Activated CD4-positive, alpha-beta T cell treated with anti-CD3 and anti-CD28 coated beads, Interleukin-10, Interleukin-2, amounts not matched to agents 100 ng/mL and 50 ng/mL, durations not matched to agents 16 hours and 8 hours (primary cell): ENCODE data around the gene UBE2F.
"Not testable (repeated sequence)": the region's sequence is repeated elsewhere in the genome, so short reads cannot be mapped to it uniquely, and the experiment has no call there.

Experiments used
- DNase-seq: peaks from one replicate; pipeline ENCODE4 v3.0.0-alpha.2; 2020

Gene UBE2F

DNA sequence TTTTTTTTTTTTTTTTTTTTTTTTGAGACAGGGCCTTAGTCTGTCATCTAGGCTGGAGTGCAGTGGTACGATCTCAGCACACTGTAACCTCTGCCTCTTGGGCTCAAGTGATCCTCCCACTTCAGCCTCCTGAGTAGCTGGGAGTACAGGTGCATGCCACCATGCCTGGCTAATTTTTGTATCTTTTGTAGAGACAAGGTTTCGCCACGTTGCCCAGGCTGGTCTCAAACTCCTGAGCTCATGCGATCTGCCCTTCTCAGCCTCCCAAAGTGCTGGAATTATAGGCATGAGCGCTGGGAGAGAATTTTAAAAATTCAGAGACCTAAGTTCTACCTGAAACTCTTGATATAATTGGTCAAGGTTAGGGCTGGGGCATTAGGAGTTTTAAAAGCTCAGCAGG lies 14.8 kb downstream of the UBE2F start:
- not testable (repeated sequence) for DNase-seq

DNA sequence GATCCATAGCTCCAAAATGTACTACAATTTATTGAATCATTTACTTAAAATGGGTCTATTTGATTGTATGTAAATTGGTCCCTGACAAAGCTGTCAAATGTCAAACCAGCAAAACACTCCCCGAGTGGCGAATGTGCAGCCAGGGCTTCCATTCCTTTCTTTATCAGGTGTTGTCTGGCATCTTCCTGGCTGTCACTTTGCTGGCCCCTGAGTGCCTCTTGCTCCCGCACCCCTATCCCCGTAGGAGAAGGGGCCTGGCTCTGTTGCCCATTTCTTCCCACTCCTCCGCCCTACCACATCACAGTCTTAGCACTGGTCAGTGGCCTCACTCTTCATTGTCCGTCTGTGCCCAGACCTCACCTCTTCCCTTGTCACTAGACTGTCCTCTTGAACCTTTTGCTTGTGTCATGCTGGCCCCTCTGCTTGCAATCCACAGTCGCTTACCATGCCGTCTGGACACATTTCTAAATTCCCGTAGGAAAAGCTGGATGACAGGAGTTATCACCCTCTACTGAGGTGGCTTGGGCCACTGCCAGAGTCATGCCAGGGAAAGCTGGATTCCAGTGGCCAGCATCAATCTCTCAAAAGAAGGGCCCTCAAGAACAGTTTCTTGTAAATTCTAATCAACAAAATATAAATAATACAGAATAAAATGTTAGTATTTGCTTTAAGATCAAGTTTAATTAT lies 15.4 kb downstream of the UBE2F start:
- no peak for DNase-seq

DNA sequence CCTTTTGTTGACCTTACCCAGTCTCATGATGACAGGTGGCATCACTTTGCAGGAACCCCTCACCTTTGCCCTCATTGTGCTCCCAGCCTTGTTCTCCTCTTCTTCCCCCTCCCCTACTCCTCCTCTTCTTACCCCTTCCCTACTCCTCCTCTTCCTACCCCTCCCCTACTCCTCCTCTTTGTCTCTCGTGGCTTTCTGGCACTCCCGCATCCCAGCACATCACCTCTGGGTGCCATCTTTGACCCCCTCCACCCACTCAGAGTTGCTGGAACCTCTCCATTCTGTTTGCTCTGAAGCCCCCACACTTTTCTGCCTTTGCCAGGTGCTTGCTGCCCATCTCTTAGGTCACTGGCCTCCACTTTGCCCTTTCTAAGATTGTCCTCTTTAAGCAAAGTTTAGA lies 17.1 kb downstream of the UBE2F start:
- DNase-seq, result no peak

DNA sequence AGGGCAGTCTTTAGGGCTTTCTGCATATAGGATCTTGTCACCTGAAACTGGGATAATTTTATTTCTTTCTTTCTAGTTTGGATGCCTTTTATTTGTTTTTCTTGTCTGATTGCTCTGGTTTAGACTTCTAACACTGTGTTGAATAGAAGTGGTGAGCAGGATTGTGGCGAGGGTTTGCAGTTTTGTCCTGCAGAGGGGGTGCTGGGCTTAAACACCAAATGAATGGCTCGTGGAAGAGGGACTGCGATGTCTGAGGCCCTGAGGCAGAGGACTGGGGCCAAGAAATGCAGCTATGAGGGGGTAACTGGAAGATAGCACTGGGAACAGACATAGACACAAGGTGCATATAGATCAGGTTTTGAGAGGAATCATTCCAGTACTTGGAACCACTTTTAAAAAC lies 20.5 kb downstream of the UBE2F start:
- DNase-seq, result no peak

DNA sequence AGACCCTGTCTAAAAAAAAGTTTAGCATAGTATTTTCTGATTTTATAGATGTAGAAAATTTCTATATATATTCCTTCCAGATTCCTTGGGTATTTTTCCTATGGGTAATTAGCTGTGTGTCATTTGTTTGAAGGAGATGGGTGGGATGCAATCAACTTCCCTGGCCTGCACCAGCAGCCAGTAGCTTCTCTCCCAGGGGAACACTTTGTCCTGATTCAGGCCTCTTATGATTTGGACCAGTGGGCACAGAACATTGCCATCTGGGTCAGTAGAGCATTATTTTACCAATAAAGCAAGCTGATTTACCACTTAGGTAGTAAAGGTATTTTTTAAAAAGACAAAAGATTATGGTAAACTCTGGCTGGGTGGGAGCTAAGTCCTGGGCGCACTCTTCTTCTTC lies 26.9 kb downstream of the UBE2F start:
- DNase-seq, result no peak

DNA sequence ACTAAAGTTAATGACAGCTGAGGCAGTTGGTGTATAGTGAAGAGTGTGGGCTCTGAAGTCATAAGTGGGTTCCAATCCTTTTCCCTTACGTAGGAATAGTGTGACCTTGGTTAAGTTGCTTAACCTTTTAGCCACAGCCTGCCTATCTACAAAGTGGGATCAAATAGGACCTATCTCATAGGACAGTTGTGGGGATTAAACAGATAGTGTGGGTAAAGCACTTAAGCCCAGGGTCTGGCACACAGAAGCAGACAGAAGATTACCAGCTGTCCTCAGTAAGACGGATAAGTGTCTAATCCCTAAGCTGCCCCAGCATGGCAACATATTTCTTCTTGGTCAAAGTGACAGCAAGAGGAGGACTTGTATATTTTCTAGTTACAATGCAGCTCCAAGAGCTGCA lies 28.2 kb downstream of the UBE2F start:
- no peak for DNase-seq

DNA sequence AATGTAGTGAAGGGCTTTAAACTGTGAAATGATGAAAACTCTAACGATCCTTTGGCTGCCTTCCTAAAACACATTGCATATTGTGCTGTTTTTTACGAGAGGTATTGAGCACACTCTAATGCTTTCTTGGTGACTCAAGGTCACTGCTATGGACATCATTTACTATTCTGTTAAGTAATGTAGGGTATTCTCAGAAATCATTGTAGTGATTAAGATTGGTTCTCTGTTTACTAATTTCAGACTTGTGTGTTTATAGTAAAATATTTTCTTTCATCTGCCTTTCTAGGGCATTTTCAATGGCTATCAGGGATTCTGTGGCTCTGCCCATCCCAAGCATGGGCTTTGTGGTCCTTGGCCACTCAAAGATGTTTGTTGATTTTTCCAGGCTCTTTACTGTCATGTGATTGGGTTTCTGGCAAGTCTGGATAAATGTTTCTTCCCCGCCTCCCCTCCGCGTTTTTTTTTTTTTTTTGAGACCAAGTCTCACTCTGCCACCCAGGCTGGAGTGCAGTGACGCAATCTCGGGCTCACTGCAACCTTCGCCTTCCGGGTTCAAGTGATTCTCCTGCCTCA lies 29.3 kb downstream of the UBE2F start:
- DNase-seq, result peak; percentile 26

DNA sequence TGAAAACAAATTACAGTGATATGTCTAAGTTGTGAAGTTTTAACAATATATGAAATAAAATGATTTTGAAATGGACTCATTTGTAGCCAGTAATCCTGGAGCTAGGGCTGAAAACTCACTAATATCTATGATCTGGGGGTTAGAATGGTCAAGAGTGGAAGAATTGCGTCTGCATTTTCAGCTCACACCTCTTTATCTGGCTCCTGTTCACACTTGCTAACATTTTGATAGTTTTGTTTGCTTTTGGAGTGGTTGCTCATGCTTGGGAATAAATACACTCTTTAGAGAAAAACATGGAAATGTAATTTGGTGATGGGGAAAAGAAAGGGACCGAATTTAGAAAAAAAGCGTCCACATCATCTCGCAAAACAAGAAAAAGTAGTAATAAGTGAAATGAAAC lies 30.7 kb downstream of the UBE2F start:
- no peak for DNase-seq

DNA sequence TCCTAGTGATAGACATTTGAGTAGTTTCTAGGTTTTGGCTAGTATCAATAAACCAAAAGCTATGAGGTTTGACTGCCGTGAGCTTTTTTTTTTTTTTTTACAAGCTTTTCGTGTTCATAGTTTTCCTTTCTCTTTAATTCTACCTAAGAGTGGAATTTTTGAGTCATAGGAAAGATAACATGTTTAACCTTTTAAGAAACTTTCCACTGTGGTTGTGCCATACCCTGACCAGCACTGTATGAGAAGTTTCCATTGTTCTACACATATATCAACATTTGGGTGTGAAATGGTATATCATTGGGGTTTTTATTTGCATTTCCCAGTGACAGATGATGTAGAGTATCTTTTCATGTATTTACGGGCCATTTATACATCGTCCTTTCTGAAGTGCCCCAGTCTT lies 31.7 kb downstream of the UBE2F start:
- peak; percentile 76 for DNase-seq

DNA sequence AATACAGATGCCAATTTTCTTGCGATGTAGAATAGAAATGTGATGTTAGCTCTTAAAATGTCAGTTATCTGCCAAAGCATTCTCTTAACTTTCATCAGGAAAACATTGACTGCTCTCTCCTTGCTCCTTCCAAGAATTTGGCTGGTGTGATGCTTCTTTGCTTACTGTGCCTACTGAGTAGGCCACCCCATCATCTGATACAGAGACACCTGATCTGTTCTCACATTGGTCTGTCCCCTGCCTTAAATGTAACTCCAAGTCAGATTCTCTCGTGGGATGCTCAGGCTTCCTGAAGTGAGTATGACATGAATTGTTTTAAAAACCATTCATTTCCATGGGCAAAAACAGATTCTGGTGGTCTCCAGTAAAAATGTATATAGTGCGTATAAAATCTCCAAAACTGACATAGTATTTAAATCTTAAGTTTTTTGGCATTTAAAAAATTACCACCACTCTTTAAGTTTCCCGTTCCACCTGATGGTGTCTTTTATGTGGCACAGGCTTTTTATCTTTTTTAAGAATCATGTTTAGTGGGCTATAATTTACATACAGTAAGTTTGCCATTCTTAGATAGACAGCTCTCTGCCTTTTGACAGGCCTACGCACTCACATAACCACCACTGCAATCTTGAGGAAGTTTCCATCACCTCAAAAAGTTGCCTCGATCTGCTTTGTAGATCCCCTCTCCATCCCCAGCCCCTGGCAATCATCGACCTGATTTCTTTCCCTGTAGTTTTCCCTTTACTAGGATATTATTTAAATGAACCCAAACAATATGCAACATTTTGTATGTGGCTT lies 36.6 kb downstream of the UBE2F start:
- peak; percentile 13 for DNase-seq

DNA sequence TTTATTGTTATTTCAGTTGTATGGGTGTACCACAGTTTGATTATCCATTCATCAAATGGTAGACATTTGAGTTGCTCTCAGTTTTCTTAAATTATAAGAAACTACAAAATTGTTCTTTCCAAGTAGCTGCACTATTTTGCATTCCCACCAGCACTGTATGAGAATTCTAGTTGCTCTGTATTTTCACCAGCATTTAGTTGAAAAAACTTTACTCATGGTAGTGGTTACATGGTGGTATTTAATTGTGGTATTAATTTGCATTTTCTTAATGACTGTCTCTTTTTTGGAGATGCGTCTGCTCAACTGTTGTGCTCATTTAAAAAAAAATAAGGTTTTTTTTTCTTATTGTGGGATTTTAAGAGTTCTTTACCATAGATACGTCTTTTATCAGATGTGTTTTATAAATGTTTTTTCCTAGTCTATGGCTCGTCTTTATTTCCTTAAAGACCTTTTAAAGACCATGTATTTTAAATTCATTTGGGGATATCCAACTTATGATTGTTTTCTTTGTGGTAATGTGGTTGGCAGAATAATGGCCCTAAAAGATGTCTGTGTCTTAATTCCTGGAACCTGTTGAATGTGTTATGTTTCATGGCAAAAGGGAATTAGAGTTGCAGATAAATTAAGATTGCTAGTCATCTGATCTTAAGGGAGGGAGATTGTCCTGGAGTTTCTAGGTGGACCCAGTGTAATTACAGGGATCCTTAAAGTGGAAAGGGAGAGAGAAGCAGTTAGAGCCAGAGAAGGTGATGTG lies 37.4 kb downstream of the UBE2F start:
- no peak for DNase-seq

DNA sequence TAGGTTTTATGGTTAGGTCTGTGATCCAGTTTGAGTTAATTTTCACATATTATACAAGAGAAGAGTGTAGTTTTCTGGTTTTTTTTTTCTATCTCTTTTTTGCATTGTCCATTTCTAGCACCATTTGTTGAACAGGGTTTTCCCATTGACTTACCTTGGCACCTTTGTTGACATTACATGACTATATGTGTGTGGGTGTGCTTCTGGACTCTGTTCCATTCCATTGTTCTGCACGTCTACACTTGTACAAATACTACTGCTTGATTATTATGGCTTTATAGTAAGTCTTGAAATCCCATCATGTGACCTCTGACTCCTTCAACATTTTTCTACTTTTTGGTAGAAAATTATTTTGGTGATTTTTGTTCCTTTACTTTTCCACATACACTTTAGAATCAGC lies 38.7 kb downstream of the UBE2F start:
- DNase-seq, result no peak

DNA sequence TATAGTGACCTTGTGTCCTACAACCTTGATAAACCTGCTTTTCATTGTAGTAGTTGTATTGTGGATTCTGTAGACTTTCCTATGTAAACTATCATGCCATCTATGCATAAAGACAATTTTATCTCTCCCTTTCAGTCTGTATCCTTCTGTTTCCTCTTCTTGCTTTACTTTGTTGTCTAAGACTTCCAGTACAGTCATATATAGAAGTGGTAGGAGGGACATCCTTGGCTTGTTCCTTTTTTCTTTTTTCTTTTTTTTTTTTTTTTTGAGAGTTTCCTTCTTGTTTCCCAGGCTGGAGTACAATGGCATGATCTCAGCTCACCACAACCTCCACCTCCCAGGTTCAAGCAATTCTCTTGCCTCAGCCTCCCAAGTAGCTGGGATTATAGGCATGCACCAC lies 39.7 kb downstream of the UBE2F start:
- no peak for DNase-seq

DNA sequence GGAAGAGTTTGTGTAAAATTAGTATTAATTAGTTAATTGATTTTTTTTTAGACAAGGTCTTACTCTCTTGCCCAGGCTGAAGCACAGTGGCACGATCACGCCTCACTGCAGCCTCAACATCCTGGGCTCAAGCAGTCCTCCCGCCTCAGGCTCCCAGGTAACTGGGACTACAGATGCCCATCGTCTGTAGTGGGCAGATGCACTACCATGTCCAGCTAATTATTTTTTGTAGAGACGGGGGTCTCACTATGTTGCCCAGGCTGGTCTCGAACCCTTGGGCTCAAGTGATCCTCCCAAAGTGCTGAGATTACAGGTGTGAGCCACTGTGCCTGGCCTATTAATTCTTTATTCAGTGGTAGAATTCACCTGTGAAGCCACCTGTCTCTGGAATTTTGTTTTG lies 41.1 kb downstream of the UBE2F start:
- no peak for DNase-seq

DNA sequence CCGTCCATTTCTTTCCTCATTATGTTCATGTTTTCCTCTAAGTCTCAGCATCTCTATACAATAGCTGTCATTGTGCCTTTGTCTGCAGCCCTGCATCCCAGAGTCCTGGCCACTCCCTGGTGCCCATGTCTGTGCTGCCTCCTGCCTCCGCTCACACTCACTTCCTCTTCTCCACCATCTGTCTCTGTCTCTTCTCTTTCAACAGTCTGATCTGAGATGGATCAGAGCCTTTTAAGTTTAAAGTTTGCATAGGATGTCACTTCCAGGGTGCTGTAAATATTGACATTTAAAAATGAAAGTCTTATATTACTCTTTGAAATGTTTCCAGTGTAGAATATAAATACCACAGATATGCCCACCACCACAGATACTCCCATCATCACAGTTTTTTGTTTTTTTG lies 42.7 kb downstream of the UBE2F start:
- DNase-seq, result no peak

DNA sequence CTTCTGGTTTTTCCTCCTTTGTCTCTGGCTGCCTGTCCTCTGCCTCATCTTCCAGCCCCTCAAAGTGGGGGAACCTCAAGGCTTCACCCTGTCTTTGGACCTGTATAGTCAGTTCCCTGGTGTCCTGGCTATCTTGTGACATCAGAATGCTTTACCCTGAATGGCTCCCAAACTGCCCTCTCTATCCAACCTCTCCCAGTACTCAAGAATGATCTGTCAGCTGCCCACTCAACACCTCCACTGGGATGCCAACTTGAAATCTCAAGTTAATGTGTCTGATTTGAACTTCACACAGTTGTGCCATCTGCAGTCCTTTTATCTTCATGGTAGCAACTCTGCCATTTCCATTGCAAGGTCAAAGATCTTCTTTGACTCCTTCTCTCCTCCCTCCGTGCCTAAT lies 43.8 kb downstream of the UBE2F start:
- DNase-seq, result no peak

DNA sequence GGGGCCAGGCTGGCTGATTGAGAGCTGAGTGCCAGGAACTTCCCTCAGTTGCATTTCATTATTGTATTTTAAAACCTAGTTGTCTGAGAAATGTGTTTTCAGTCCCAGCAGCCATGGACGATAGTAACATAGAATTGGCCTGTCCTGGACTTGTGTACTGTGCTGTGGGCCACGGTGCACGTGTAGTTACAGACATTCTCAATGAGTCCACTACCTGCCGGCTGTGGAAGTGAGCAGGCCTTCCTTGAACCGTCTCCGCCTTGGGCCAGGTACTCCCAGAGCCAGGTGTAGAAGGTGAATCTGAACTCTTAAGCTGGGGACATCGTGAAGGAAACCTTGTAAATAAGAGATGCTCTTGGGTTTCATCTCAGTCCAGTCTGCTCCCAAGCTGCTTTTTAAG lies 47.0 kb downstream of the UBE2F start:
- no peak for DNase-seq

DNA sequence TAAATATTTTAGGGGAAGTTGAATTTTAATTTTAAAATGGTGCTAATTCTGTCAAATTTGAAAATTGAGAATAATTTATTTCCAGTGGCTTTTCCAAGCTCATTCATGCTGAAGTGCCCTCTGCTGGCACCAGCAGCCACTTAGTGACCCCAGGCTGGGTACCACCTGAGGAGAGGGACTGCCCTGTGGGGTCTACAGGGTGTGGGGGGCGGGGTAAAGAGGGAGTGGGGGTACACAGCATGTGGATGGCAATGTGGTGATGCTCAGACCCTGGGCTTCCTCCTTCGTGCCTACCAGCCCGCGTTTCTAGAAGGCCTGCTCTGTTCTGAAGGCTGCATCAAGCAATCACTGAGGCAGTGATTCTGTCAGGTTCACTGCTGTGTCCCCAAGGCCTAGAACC lies 48.9 kb downstream of the UBE2F start:
- DNase-seq, result no peak

DNA sequence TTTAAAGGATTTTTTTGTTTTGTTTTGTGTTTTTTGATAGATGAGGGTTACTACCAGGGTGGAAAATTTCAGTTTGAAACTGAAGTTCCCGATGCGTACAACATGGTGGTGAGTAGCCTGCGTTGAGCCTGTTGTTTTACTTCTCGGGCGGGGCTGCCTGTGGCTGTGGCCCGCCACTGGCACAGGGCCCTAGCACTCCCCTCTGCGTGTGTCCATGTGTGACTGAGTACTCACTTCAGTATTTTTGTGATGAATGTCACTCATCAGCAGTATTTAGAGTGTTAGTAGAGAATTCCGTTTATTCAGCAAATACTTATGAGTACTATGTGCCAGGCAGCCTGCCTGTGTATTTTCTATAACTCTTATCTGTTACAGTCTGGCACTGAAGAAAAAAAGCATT lies 49.7 kb downstream of the UBE2F start:
- DNase-seq, result no peak

DNA sequence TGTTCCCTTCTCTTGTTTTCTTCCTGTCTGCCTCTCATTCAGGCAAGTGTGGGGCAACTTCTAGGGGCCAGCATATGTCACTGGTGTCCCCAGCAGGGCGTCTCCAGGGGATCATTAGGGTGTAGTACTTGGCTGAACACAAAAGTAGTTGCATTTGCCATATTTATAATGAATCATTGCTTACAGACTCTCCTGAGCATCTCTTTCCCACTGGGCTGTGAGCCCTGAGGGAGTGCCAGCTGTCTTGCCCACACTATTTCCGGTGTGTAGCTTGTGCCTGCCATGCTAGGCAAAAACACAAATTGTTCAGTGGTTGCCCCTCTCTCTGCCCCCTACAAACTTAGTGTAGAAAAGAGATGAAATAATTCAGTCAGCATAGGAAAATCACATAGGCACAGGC lies 53.1 kb downstream of the UBE2F start:
- no peak for DNase-seq

DNA sequence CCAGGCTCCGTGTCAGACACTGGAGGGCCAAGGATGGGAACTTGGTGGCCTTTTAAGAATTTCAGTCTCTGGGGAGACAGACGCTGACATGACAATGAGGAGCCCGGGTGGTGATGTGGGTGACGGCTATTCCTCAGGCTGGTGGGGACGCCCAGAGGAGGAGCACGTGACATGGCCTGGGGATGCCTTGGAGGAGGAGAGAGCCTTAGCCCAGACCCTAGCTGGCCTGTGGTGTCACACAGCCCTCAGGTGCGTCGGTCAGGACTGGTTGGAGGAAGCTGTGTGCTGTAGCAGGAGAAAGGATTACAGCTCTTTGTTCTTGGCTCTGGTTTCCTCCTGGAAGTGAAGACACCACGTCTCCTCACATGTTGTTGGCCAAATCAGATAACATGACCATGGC lies 54.0 kb downstream of the UBE2F start:
- no peak for DNase-seq

DNA sequence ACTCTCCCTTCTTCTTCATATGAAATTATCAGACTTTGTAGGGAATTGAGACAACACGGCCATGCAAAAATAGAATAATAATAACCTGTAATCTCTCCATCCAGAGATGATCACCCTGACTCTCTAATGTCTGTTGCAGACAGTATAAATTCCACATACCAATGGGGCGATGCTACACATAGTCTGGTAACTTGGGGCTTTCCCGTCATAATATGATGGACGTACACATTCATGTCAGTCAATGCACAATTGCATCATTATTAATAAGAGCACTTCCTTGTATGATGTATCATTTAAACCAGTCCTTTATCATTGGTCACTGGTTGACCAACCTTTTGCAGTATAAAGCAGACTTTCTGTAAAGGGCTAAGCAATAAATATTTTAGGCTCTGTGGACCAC lies 54.5 kb downstream of the UBE2F start:
- DNase-seq, result no peak

DNA sequence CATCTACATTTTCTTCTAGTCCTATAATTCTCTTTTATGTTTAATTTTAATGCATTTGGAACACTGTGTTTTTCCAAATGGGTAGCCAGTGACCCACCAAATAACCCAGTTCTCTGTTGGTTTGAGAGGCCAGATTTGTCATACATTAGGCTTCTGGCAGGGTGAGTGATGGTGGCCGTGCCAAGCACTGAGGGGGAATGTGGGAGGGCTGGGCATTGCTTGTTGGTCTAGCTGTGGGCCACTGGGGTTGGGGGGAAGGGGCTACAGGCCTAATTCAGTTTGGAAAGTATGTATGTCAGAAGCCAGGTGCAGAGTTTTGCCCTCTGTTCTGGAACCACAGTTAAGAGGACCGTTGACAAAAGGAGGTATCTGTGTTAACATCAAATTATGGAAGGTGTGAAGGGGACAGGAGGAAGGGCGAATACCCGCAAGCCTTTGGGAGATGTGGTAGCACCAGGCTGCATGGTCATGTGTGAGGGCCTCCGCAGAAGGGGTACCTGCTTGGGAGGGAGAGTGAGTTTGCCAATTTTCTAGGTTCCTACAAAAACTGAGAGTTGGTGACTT lies 55.9 kb downstream of the UBE2F start:
- no peak for DNase-seq
